Measurements from ENCODE around the gene KRTAP13-1.

KRTAP13-1 gene, protein sequence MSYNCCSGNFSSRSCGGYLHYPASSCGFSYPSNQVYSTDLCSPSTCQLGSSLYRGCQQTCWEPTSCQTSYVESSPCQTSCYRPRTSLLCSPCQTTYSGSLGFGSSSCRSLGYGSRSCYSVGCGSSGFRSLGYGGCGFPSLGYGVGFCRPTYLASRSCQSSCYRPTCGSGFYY

GRCh38 chr21:30395731-30396130, at the start of gene KRTAP13-1:
Gene KRTAP13-1 (plus strand): TSS chr21:30396031. CDS start chr21:30396087, 56 bp downstream.
- no peak for DNase-seq

DNA sequence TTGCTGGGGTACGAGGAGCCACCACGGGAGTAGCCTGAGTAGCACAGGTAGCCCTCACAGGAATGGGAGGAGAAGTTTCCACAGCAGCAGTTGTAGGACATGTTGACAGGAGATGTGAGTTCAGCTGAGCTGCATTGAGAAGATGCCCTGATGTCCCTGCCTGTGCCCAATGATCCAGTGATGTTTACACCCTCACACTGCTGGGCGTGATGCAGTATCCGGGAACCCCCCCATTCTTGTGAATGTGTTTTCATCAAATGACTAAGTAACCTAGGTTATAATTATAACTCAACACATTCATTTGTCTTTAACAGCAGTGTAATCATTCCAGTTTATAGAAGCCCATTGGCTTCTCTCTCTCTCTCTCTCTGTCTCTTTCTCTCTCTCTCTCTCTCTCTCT, 47.3 kb upstream of the KRTAP13-1 start, which contains the start of gene KRTAP23-1:
TSS of gene KRTAP23-1 (minus strand) at position 101 of the 400 bp plus-strand sequence. CDS start at position 101, 0 bp downstream.
- no peak for DNase-seq

DNA sequence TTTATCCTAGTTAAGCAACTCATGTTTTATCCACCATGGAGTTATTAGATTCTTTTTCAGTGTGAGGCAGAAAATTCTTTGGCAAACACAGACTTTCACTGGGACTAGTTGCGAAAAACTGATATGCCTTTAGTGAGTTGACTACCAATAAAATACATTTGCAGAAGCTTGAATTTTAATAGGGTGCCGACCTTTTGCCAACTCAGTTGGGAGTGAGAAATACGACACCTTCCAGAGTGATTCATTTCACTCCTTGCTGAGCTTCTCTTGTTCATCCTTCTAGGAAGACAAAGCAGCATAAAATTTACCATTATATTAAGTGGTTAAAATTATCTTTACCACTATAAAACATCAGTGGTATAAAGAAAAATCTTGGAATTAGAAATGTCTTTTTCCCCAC, 46.3 kb upstream of the KRTAP13-1 start:
- no peak for DNase-seq

- no peak for DNase-seq
Observed at GRCh38 chr21:30351534-30351933, 44.3 kb upstream of the KRTAP13-1 start.

GRCh38 chr21:30354308-30355005, 41.4 kb upstream of the KRTAP13-1 start:
- DNase-seq, result no peak

DNA sequence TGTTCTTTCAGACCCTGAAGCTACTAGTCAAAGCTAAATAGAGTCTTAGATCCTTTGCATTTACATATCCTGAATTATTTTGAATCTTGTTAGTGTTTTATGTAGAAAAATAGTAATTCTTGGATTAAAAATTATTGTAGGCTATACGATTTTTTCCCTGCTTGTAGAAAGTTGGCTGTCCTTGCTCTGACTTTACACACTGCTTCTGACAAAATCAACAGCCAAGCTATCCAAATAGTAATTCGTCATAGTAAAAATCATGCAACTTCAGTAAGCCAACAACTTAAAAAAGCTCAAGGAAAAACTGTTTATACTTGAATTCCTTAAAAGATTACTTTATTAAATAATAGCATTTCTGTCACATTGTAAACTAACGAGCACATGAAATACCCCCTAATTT, 39.9 kb upstream of the KRTAP13-1 start:
- no peak for DNase-seq

DNA sequence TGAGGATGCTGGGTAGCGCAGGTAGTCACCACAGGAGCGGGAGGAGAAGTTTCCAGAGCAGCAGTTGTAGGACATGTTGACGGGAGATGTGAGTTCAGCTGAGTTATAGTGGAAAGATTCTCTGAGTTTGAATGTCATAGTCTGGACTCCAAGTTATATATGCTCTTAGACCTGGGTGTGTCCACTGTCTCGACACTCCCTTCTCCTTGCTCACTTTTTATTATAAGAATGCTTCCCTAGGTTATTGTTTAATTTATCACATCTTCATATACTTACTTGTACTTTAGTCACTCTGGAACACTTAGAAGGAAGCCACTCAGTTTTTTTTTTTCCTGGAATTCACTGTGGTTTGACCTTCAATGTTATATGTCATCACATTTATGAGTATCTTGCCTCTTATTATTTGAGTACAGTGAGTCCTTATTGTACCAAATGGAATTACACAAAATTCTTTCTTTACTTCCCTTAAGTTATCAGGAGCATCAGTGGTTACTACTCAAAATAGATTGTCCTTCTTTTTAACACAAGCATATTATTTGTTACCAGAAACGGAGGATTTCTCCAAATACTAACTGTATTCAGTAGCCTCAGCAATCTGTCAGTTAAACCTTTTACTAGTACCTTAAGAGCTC, 23.6 kb upstream of the KRTAP13-1 start, which contains the start of gene KRTAP13-2:
TSS of gene KRTAP13-2 (minus strand) at position 133 of the 632 bp plus-strand sequence. CDS start at position 75, 58 bp downstream.
- no peak for DNase-seq

GRCh38 chr21:30382201-30382600, 13.6 kb upstream of the KRTAP13-1 start:
- no peak for DNase-seq

GRCh38 chr21:30391492-30392025, 4.3 kb upstream of the KRTAP13-1 start:
- no peak for DNase-seq

DNA sequence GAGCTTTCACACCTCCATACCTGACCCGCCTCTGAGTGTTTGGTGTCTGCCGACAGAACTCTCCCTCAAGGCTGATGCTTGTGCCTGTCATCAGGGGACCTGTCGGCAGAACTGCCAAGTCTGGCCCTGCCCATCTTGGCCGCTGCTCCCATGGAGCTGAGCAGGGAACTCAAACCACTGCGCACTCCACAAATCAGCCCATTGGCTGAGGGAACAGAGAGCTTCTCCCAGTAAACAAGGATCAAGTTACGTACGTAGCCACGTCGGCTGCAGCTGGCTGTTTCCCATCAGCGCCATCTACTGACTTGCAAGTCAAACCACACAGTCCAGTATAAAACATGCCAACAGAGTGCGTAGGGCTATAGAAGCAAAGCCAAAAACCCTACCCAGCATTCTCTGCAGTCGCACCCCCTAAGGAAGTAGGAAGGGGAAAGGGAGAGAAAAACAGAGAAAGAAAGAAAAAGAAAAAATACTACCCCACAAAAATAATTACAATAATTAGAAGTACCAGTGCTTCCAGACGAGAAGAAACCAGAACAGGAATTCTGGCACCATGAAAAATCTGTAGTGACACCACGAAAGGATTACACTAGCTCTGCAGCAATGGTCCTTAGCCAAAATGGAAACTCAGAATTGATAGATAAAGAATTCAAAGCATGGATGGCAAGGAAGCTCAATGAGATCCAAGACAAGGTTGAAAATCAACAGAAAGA, 13.1 kb downstream of the KRTAP13-1 start:
- no peak for DNase-seq

GRCh38 chr21:30415993-30416392, 20.2 kb downstream of the KRTAP13-1 start:
- DNase-seq, result no peak

GRCh38 chr21:30425826-30426225, 30.0 kb downstream of the KRTAP13-1 start, which contains the start of gene KRTAP13-3:
Gene KRTAP13-3 (minus strand): TSS chr21:30425926. CDS start chr21:30425912, 14 bp downstream.
- no peak for DNase-seq

DNA sequence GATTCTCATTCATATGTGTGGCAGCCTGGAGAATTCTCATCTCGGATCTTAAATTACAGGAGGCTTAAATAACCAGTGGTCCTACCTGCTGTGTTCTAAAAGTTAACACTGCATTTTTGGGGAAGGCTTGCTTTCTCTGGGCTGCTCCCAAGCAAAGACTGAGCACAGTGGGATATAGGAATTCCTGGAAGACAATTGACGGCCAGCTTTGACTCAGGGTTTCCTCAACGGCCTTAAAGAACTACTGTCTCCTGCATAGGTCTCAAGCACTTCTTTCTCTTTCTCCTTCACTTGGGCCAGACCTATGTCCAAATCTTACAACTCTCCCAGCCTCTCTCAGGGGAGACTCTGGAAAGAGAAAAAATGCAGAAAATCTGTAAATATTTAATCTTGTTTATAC, 30.9 kb downstream of the KRTAP13-1 start:
- no peak for DNase-seq

- no peak for DNase-seq
Observed at GRCh38 chr21:30430170-30430655, 34.4 kb downstream of the KRTAP13-1 start, which contains the start of gene KRTAP13-4. Gene KRTAP13-4 (plus strand): TSS chr21:30430220. CDS start chr21:30430276, 56 bp downstream.

DNA sequence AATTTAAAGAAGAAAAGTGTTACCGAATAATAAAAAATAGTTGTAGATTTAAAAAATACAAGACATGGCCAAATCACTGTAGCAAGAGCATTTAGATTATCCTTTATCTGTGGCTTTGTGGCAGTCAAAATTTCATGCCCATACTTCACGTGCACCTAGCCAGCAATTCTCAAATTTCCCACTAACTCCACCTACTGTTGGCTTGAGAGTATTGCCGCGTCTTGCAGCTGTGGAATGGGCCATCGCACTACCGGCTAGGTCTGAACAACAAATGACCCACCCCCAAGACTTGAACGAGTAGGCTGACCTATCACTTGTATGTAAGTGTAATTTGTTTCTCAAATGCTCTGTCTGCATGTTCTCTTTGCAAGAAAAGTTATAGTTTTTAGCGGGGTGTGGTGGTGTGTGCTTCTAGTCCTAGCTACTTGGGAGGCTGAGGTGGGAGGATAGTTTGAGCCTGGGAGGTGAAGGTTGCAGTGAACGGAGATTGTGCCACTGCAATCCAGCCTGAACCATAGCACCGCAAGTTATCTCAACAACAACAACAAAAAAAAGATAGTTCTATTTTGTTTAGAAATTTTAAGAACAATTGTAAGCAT, 38.3 kb downstream of the KRTAP13-1 start:
- DNase-seq, result no peak

DNA sequence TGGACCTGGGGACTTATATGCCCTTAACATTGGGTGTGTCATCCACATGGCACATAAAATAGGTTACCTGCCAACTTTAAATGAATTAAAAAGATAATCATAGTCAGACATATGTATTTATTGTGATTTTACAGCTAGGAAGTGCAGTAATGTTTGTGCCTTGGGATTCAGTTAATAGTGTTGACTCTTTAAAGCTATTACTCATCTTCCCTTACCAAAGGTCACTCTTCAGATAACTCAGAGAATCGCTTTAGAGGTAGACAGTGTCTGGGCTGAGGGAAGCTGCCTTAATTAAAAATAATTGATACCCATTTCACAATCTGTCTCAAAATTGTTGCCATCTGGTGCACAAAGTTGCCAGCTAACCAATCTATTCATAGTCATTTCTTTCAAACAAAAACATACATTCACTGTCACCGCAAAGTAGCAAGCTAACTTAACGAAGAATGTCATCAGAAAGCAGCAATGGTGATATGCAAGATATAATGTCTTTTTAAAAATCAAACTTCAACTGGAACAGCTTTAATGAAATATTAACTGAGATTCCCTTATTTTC, 41.3 kb downstream of the KRTAP13-1 start:
- DNase-seq, result no peak

- no peak for DNase-seq
Observed at GRCh38 chr21:30439975-30440374, 44.1 kb downstream of the KRTAP13-1 start, which contains the start of gene KRTAP15-1. Gene KRTAP15-1 (plus strand): TSS chr21:30440275. CDS start chr21:30440328, 53 bp downstream.

GRCh38 chr21:30443226-30443625, 47.4 kb downstream of the KRTAP13-1 start:
- no peak for DNase-seq

DNA sequence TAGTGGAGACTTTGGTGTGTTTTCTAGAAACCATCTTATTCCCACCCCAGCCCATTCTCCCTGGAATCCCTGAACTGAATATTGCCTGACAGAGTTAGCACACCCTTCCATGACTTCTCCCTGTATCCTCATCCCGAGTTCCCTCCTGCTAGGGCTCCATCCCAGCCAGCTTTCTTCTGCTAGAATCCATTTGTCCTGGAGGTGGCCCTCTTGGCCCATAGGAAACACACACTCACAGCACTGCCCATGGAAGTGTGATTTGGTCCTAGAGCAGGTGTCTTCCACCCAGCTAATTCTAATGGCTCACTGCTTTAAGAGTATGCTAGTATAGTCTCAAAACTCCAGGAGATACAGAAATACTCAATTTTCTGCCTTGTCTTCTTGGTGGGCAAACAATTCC, 48.4 kb downstream of the KRTAP13-1 start:
- DNase-seq, result no peak
